H9 (cell line): ENCODE measurements around the gene BAG5. TPM values are rescaled to one million over a fixed set of nuclear protein-coding genes. Genes with fewer than 3 reads are reported as not detected.
A peak's percentile ranks its signal among the peaks of the same experiment; 100 is the strongest.

Experiments used
- DNase-seq: peaks from one replicate; pipeline ENCODE4 v3.0.0-alpha.2; 2017
- H2AFZ ChIP-seq: one replicate; pipeline ENCODE4 v1.6.1; 2013; ENCODE audit warnings: mild to moderate bottlenecking, low read length, control low read depth, moderate library complexity
- H2AK5ac ChIP-seq: 2 replicates; pipeline ENCODE4 v1.6.1; 2013; ENCODE audit warnings: low read length, control low read depth, mixed read lengths; ENCODE audit not compliant: insufficient read length
- H2BK120ac ChIP-seq: one replicate; pipeline ENCODE4 v1.6.1; 2013; ENCODE audit warnings: low read depth, mild to moderate bottlenecking, low read length, control low read depth, inconsistent platforms; ENCODE audit not compliant: poor library complexity, severe bottlenecking
- H2BK12ac ChIP-seq: 2 replicates; pipeline ENCODE4 v1.6.1; 2013; ENCODE audit warnings: low read length, control low read depth, mixed read lengths, low read depth; ENCODE audit not compliant: insufficient read length
- H2BK15ac ChIP-seq: 2 replicates; pipeline ENCODE4 v1.6.1; 2013; ENCODE audit warnings: low read depth, low read length, control low read depth
- H2BK20ac ChIP-seq: one replicate; pipeline ENCODE4 v1.6.1; 2013; ENCODE audit warnings: low read depth, mild to moderate bottlenecking, low read length, control low read depth, inconsistent platforms; ENCODE audit not compliant: poor library complexity, severe bottlenecking
- H2BK5ac ChIP-seq: 2 replicates; pipeline ENCODE4 v1.6.1; 2013; ENCODE audit warnings: low read length, control low read depth, mixed read lengths; ENCODE audit not compliant: insufficient read length
- H3K14ac ChIP-seq: 2 replicates; pipeline ENCODE4 v1.6.1; 2013; ENCODE audit warnings: low read length, control low read depth; ENCODE audit not compliant: insufficient read depth
- H3K18ac ChIP-seq: 2 replicates; pipeline ENCODE4 v1.6.1; 2013; ENCODE audit warnings: low read depth, mild to moderate bottlenecking, mixed read lengths, low read length, control low read depth; ENCODE audit not compliant: insufficient read length
- H3K23ac ChIP-seq: 2 replicates; pipeline ENCODE4 v1.6.1; 2013; ENCODE audit warnings: low read length, control low read depth, mixed read lengths, low read depth; ENCODE audit not compliant: insufficient read length
- H3K23me2 ChIP-seq: 2 replicates; pipeline ENCODE4 v1.6.1; 2013; ENCODE audit warnings: low read depth, mild to moderate bottlenecking, mixed read lengths, low read length, control low read depth; ENCODE audit not compliant: insufficient read length, poor library complexity, severe bottlenecking
- H3K27ac ChIP-seq: 2 replicates; pipeline ENCODE4 v1.5.1; 2013; ENCODE audit warnings: low read length, control low read depth, mixed read lengths, low read depth; ENCODE audit not compliant: insufficient read length
- H3K27me3 ChIP-seq: 2 replicates; pipeline ENCODE4 v1.6.1; 2013; ENCODE audit warnings: low read length, control low read depth, inconsistent platforms; ENCODE audit not compliant: insufficient read depth
- H3K4ac ChIP-seq: 2 replicates; pipeline ENCODE4 v1.6.1; 2013; ENCODE audit warnings: low read depth, mild to moderate bottlenecking, control low read depth, inconsistent platforms, low read length, moderate library complexity
- H3K4me1 ChIP-seq: 2 replicates; pipeline ENCODE4 v1.6.1; 2013; ENCODE audit warnings: low read length, control low read depth, inconsistent platforms; ENCODE audit not compliant: insufficient read depth
- H3K4me2 ChIP-seq: 2 replicates; pipeline ENCODE4 v1.6.1; 2013; ENCODE audit warnings: low read length, control low read depth, mixed read lengths; ENCODE audit not compliant: insufficient read length, insufficient read depth
- H3K56ac ChIP-seq: 2 replicates; pipeline ENCODE4 v1.6.1; 2013; ENCODE audit warnings: low read depth, mild to moderate bottlenecking, mixed read lengths, low read length, control low read depth; ENCODE audit not compliant: insufficient read length
- H3K79me1 ChIP-seq: 2 replicates; pipeline ENCODE4 v1.6.1; 2013; ENCODE audit warnings: low read depth, mild to moderate bottlenecking, moderate library complexity, low read length, control low read depth, inconsistent platforms; ENCODE audit not compliant: insufficient read depth, poor library complexity, severe bottlenecking
- H3K79me2 ChIP-seq: 2 replicates; pipeline ENCODE4 v1.6.1; 2013; ENCODE audit warnings: low read length, control low read depth, inconsistent platforms; ENCODE audit not compliant: insufficient read depth
- H3K9ac ChIP-seq: 2 replicates; pipeline ENCODE4 v1.6.1; 2013; ENCODE audit warnings: low read length, control low read depth, mixed read lengths; ENCODE audit not compliant: insufficient read length; ENCODE audit errors: extremely low read depth
- H3K9me3 ChIP-seq: one replicate; pipeline ENCODE4 v1.6.1; 2013; ENCODE audit warnings: low read depth, low read length, inconsistent platforms; ENCODE audit not compliant: control insufficient read depth
- H3T11ph ChIP-seq: one replicate; pipeline ENCODE4 v1.6.1; 2013; ENCODE audit warnings: mild to moderate bottlenecking, low read length, control low read depth, inconsistent platforms
- H4K20me1 ChIP-seq: one replicate; pipeline ENCODE4 v1.6.1; 2013; ENCODE audit not compliant: control insufficient read depth, insufficient read length, insufficient read depth
- H4K5ac ChIP-seq: 2 replicates; pipeline ENCODE4 v1.6.1; 2013; ENCODE audit warnings: low read depth, mild to moderate bottlenecking, mixed read lengths, low read length, control low read depth; ENCODE audit not compliant: insufficient read length
- H4K8ac ChIP-seq: replicated peaks from 2 replicates; pipeline ENCODE4 v1.6.1; 2013; ENCODE audit warnings: low read length, control low read depth, mixed read lengths, low read depth; ENCODE audit not compliant: insufficient read length
- H4K91ac ChIP-seq: 2 replicates; pipeline ENCODE4 v1.6.1; 2013; ENCODE audit warnings: low read depth, mild to moderate bottlenecking, moderate library complexity, mixed read lengths, low read length, control low read depth; ENCODE audit not compliant: insufficient read length
- H3K27ac Mint-ChIP-seq, 3 experiments: 2 replicates in 2 of 3; 3 replicates in 1 of 3; pipeline ENCODE4 v1.8.0; 2020 to 2021; ENCODE audit warnings: mixed read lengths in 3 of 3, mild to moderate bottlenecking in 1 of 3, moderate library complexity in 1 of 3
- H3K27me3 Mint-ChIP-seq: 2 replicates; pipeline ENCODE4 v1.8.0; 2021; ENCODE audit warnings: low read depth, mild to moderate bottlenecking, moderate library complexity, mixed read lengths
- H3K36me3 Mint-ChIP-seq, 3 experiments: 2 replicates in 2 of 3; 3 replicates in 1 of 3; pipeline ENCODE4 v1.8.0; 2020 to 2021; ENCODE audit warnings: low read depth in 3 of 3, mixed read lengths in 3 of 3; ENCODE audit not compliant: insufficient read depth in 1 of 3
- H3K4me1 Mint-ChIP-seq, 2 experiments: 2 replicates each; pipeline ENCODE4 v1.8.0; 2020; ENCODE audit warnings: mixed read lengths in 2 of 2
- H3K4me3 Mint-ChIP-seq, 2 experiments: 2 replicates in 1 of 2; 3 replicates in 1 of 2; pipeline ENCODE4 v1.8.0; 2020 to 2021; ENCODE audit warnings: mild to moderate bottlenecking in 2 of 2, mixed read lengths in 2 of 2, moderate library complexity in 1 of 2
- H3K9me3 Mint-ChIP-seq, 2 experiments: 2 replicates in 1 of 2; 3 replicates in 1 of 2; pipeline ENCODE4 v1.8.0; 2020; ENCODE audit warnings: mild to moderate bottlenecking in 2 of 2, mixed read lengths in 2 of 2, moderate library complexity in 1 of 2
- CTCF ChIP-seq: fragments of 200-600 bp; sonication (generic); conservative IDR thresholded peaks from 3 replicates; pipeline ENCODE4 v1.8.0; 2021; ENCODE audit warnings: antibody characterized with exemption, mild to moderate bottlenecking
- WGBS: extraction: QIAGEN DNeasy Blood & Tissue Kit; methylation state at CpG from one replicate; pipeline ENCODE4 v1.1.7; 2013; ENCODE audit warnings: missing lambda C conversion rate, low lambda C conversion rate, mixed read lengths; ENCODE audit not compliant: insufficient read length; ENCODE audit errors: extremely low coverage; 5-methylcytosine and 5-hydroxymethylcytosine counted together
- total RNA-seq: library from RNA; stranded (reverse); gene quantifications from 2 replicates; pipeline ENCODE4 v1.2.1, GENCODE V29; 2021

BAG5 gene
- total RNA-seq, 1 experiment from 2014 or later = 38.0 TPM

DNA sequence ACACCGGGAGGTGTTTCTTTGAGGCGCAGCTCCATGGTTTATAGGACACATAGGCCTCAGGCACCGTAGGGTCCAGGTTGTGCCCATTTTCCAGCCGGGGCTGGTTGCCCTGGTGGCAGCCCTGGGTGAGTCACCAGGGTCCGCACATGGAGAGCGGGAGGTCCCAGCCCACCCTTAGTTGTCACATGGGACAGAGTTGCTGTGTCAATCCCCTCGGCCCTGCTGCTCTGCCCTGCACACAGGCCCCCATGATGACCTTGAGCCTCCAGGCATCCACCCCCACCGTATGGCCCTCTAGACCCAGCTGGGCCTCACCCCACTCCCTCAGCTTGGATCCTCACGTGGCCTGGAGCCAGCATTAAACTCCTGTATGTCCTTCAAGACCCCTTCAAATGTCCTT, 25.8 kb downstream of the BAG5 start:
- no peaks in the 10 kb centered on the region for H3K9me3 Mint-ChIP-seq
- DNase-seq = no peak
- peak overlapping the region in 1 of 3 experiments; percentile 46; a peak in 1 of 7 replicates for H3K27ac Mint-ChIP-seq
- Histone ChIP-seq H3K4me2 (no peak overlapping the region), H3K79me1 (no peaks in the 10 kb centered on the region), H3K27ac (no peak overlapping the region), H2BK20ac (no peak overlapping the region), H3K4ac (no peak overlapping the region), H4K5ac (no peak overlapping the region), H3K23ac (no peak overlapping the region), H2BK15ac (no peak overlapping the region), H3K27me3 (no peaks in the 10 kb centered on the region), H4K8ac (no peak overlapping the region), H3K79me2 (no peaks in the 10 kb centered on the region), H3K56ac (no peak overlapping the region), H3K14ac (no peak overlapping the region; the same call in 1 of the 2 replicates), H2BK5ac (no peak overlapping the region), H2BK12ac (no peak overlapping the region), H3K4me1 (no peaks in the 10 kb centered on the region), H2BK120ac (no peak overlapping the region), H3K23me2 (no peaks in the 10 kb centered on the region), H4K20me1 (no peaks in the 10 kb centered on the region), H3T11ph (no peak overlapping the region), H3K18ac (no peak overlapping the region), H3K9ac (no peak overlapping the region), H4K91ac (no peak overlapping the region), H2AFZ (no peak overlapping the region), H2AK5ac (no peak overlapping the region), H3K9me3 (no peaks in the 10 kb centered on the region)
- TF ChIP-seq CTCF = no peak
- peaks cover 1 to 14% of the 10 kb centered on the region in 2 experiments; a peak in 3 of 4 replicates for H3K4me1 Mint-ChIP-seq
- H3K27me3 Mint-ChIP-seq = peaks cover 15% of the 10 kb centered on the region
- H3K36me3 Mint-ChIP-seq = peaks cover 0 to 2% (median 0%) of the 10 kb centered on the region in 3 experiments; a peak in 1 of 7 replicates
- WGBS = no CpG with 5 or more reads among the region's 9 CpGs
- H3K4me3 Mint-ChIP-seq = no peak overlapping the region
